Pancreas (tissue), 10 donors: ENCODE data around the gene DNAJC1. TPM values are rescaled to one million over a fixed set of nuclear protein-coding genes. Genes with fewer than 3 reads are reported as not detected.
A peak's percentile ranks its signal among the peaks of the same experiment; 100 is the strongest.

Experiments used
- ATAC-seq, 4 donors: fragments of 200-7000 bp; cut with Tn5 transposase; one replicate each; pipeline versions ENCODE4 v1.8.0 to v1.9.1; 2020; ENCODE audit warnings: mild to moderate bottlenecking in 4 of 4, moderate library complexity in 4 of 4
- DNase-seq, 6 donors: peaks; one replicate each; pipeline ENCODE4 v3.0.0-alpha.2; 2020
- FAIRE-seq: peaks from 2 replicates; lab custom pipeline; 2012; peaks lifted over from hg19 to GRCh38; lab: Jason Lieb, UNC
- H3K27ac ChIP-seq, 4 donors: fragments of 200-600 bp; sonication (generic); 1 replicate in 3 of 4; 2 replicates in 1 of 4; pipeline versions ENCODE4 v1.5.0 to v1.8.0; 2020
- H3K27me3 ChIP-seq, 4 donors: fragments of 200-600 bp; one replicate each; pipeline ENCODE4 v1.8.0; 2021
- H3K36me3 ChIP-seq, 3 donors: fragments of 200-600 bp; sonication (generic) in 1 of 3; one replicate each; pipeline versions ENCODE4 v1.5.0 to v1.8.0; 2020 to 2021
- H3K4me1 ChIP-seq, 3 donors: fragments of 200-600 bp; one replicate each; pipeline ENCODE4 v1.8.0; 2021
- H3K4me3 ChIP-seq, 4 donors: fragments of 200-600 bp; sonication (generic) in 2 of 4; one replicate each; pipeline versions ENCODE4 v1.5.0 to v1.8.0; 2020 to 2021
- H3K9me3 ChIP-seq, 4 donors: fragments of 200-600 bp; one replicate each; pipeline ENCODE4 v1.8.0; 2021
- WGBS, 2 donors: extraction: QIAGEN DNeasy Blood & Tissue Kit; methylation state at CpG; one replicate each; pipeline ENCODE4 v1.1.7; 2013; 5-methylcytosine and 5-hydroxymethylcytosine counted together
- intact Hi-C, 3 donors: fragments of 100-400 bp; cut with DNase I; formaldehyde crosslinking; loops; one replicate each; pipeline versions ENCODE4 v1.11.1 to v1.14.2; 2022
- polyA plus RNA-seq, 2 donors: library from polyadenylated mRNA; stranded (reverse); fragments of 200-250 nt; gene quantifications; one replicate each; pipeline ENCODE4 v1.2.3, GENCODE V29; 2013
- total RNA-seq, 6 donors: library from RNA; stranded (reverse); fragmentation: NEBNext Ultra II Directional in 4 of 6; extraction: Animal tissue kit (Norgen Biotek cat#: 25700) in 4 of 6; gene quantifications; one replicate each; pipeline versions ENCODE4 v1.2.1 to v1.2.4, GENCODE V29; 2021 to 2023
- TF ChIP-seq, protein P1 (sequence below), 4 donors: fragments of 200-600 bp; sonication (generic) in 3 of 4; IDR thresholded peaks; one replicate each; pipeline versions ENCODE4 v1.5.0 to v1.8.0; 2021; ENCODE audit warnings: antibody characterized with exemption in 4 of 4
- donor health status: healthy with polysubstance abuse.
- donor health status: DM: no; HTN: no; CAD: no; lungs with moderate emphysema.
- donor health status: DM: no; HTN: no; CAD: no.
- donor health status: control.
- donor health status: control.
- donor health status: Bipolar disorder and iron deficiency.
- donor health status: DM: yes; HTN: yes; CAD: no.
- donor health status: DM: no; HTN: no; CAD: no.
- donor health status: DM: no; HTN: no; CAD: no.
- donor health status: DM: yes; HTN: yes; CAD: no.

Gene DNAJC1
- total and polyA plus RNA-seq, 8 donors: 16.7 to 30.7 (median 22.7) TPM

- no peaks in the 10 kb centered on the region for H3K36me3 ChIP-seq
- ATAC-seq (peak in 3 of 4 donors; percentile 9 to 35 (median 14)), DNase-seq (no peak), FAIRE-seq (peak; percentile 13)
- no peaks in the 10 kb centered on the region for H3K27me3 ChIP-seq
- no peak overlapping the region for H3K27ac ChIP-seq
- no peak overlapping the region for H3K4me3 ChIP-seq
- TF ChIP-seq, protein P1, sequence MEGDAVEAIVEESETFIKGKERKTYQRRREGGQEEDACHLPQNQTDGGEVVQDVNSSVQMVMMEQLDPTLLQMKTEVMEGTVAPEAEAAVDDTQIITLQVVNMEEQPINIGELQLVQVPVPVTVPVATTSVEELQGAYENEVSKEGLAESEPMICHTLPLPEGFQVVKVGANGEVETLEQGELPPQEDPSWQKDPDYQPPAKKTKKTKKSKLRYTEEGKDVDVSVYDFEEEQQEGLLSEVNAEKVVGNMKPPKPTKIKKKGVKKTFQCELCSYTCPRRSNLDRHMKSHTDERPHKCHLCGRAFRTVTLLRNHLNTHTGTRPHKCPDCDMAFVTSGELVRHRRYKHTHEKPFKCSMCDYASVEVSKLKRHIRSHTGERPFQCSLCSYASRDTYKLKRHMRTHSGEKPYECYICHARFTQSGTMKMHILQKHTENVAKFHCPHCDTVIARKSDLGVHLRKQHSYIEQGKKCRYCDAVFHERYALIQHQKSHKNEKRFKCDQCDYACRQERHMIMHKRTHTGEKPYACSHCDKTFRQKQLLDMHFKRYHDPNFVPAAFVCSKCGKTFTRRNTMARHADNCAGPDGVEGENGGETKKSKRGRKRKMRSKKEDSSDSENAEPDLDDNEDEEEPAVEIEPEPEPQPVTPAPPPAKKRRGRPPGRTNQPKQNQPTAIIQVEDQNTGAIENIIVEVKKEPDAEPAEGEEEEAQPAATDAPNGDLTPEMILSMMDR (IDR thresholded peaks at IDR 0.05): no peak
- intact Hi-C loops: no loop called here
- peaks cover 0 to 5% (median 4%) of the 10 kb centered on the region in 3 donors for H3K4me1 ChIP-seq
- no peaks in the 10 kb centered on the region for H3K9me3 ChIP-seq
- WGBS, 2 donors: 68 to 72% methylated on average over 5 of the region's 5 CpGs
Observed at GRCh38 chr10:21954132-21954531, 49.4 kb downstream of the DNAJC1 start.

DNA sequence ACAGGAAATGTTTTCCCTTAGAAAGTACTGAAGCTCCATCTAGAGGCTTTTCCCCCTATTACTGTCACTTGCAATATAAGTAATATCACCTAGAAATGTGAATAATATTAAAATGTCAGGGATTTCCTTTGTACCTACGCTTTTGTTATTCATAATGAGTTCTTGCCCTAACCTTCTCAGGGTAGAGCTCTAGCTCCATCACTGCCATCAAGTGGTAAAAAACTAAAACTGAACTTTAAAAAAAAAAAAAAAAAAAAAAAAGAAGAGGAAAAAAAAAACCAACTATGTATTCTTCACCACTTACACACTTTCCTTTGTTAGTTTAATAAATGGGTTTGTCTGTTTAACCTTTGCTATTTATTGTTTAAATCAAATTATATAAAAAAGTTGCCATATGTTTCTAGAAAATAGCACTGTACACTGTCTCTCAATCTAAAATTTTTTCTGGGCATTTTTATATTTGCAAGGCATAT is 49.9 kb downstream of the DNAJC1 start:
- intact Hi-C loops: no loop called here
- Histone ChIP-seq H3K27me3 (no peaks in the 10 kb centered on the region), H3K9me3 (no peaks in the 10 kb centered on the region), H3K27ac (no peak overlapping the region), H3K4me3 (no peak overlapping the region), H3K36me3 (no peaks in the 10 kb centered on the region), H3K4me1 (peaks cover 0 to 5% (median 4%) of the 10 kb centered on the region in 3 donors)
- TF ChIP-seq, protein P1 (IDR thresholded peaks at IDR 0.05): peak in 1 of 4 donors; percentile 8
- peak; percentile 58 to 80 (median 78) for ATAC-seq
- FAIRE-seq: peak; percentile 98
- WGBS, 2 donors: 0 to 3% methylated on average over 1 of the region's 1 CpG
- no peak for DNase-seq

- intact Hi-C loops: no loop called here
- FAIRE-seq (no peak), DNase-seq (no peak), ATAC-seq (no peak)
- H3K4me1 ChIP-seq: peaks cover 0 to 5% (median 4%) of the 10 kb centered on the region in 3 donors
- H3K4me3 ChIP-seq: no peak overlapping the region
- no peak overlapping the region for H3K27ac ChIP-seq
- no peaks in the 10 kb centered on the region for H3K27me3 ChIP-seq
- H3K36me3 ChIP-seq: no peaks in the 10 kb centered on the region
- 75 to 79% methylated on average over 2 of the region's 2 CpGs for WGBS, 2 donors
- TF ChIP-seq, protein P1 (IDR thresholded peaks at IDR 0.05): no peak
- H3K9me3 ChIP-seq: no peaks in the 10 kb centered on the region
Observed at GRCh38 chr10:21950566-21950965, 53.0 kb downstream of the DNAJC1 start.

DNA sequence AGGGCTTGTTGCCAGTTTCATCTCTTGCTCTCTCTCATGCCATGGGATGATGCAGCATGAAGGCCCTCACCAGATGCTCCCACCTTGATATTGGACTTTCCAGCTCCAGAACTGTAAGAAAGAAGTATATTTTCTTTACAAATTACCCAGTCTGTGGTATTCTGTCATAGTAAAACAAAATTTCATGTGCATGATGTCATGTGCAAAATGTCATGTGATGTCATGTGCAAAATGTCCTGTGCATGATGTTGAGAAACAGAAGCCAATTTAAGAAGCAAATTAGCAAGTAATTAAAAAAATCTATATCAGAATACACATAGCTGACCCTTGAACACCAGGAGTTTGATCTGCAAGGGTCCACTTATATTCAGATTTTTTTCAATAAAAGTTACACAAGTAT is 56.6 kb downstream of the DNAJC1 start:
- Histone ChIP-seq H3K36me3 (no peaks in the 10 kb centered on the region), H3K27ac (no peak overlapping the region), H3K4me3 (no peak overlapping the region), H3K9me3 (no peaks in the 10 kb centered on the region), H3K4me1 (no peaks in the 10 kb centered on the region), H3K27me3 (no peaks in the 10 kb centered on the region)
- no peak for ATAC-seq
- DNase-seq: no peak
- FAIRE-seq: no peak
- intact Hi-C loops: no loop called here
- TF ChIP-seq, protein P1 (IDR thresholded peaks at IDR 0.05): no peak

GRCh38 chr10:21944727-21945386 is 58.7 kb downstream of the DNAJC1 start:
- no peak overlapping the region for H3K4me3 ChIP-seq
- H3K27me3 ChIP-seq: no peaks in the 10 kb centered on the region
- no peak for FAIRE-seq
- peaks cover 0 to 6% (median 0%) of the 10 kb centered on the region in 3 donors for H3K4me1 ChIP-seq
- no peaks in the 10 kb centered on the region for H3K9me3 ChIP-seq
- ATAC-seq: no peak
- intact Hi-C loops: no loop called here
- DNase-seq: no peak
- no peak overlapping the region for H3K27ac ChIP-seq
- 44 to 69% methylated on average over 2 of the region's 2 CpGs for WGBS, 2 donors
- TF ChIP-seq, protein P1 (IDR thresholded peaks at IDR 0.05): no peak
- H3K36me3 ChIP-seq: no peaks in the 10 kb centered on the region
